Umbilical cord (tissue), 2 donors: ENCODE measurements around the gene ZNF280A. TPM values are rescaled to one million over a fixed set of nuclear protein-coding genes. Genes with fewer than 3 reads are reported as not detected.
"Not testable (repeated sequence)": the region's sequence is repeated elsewhere in the genome, so short reads cannot be mapped to it uniquely, and the experiment has no call there.

Source experiments
- DNase-seq: peaks from one replicate; pipeline ENCODE4 v3.0.0-alpha.2; 2015; ENCODE audit warnings: low spot score
- total RNA-seq: library from RNA; depleted of rRNA; stranded (reverse); fragments of >200 nt; gene quantifications from one replicate; pipeline ENCODE4 v1.2.3, GENCODE V29; 2014; ENCODE audit warnings: low replicate concordance; ENCODE audit not compliant: insufficient read depth

Gene ZNF280A
- total RNA-seq, 1 donor from 2014 or later = 2.4 TPM

GRCh38 chr22:22468794-22469469 lies 51.1 kb downstream of the ZNF280A start:
- not testable (repeated sequence) for DNase-seq

- no peak for DNase-seq
Measured at GRCh38 chr22:22467112-22467511, 53.0 kb downstream of the ZNF280A start.

DNA sequence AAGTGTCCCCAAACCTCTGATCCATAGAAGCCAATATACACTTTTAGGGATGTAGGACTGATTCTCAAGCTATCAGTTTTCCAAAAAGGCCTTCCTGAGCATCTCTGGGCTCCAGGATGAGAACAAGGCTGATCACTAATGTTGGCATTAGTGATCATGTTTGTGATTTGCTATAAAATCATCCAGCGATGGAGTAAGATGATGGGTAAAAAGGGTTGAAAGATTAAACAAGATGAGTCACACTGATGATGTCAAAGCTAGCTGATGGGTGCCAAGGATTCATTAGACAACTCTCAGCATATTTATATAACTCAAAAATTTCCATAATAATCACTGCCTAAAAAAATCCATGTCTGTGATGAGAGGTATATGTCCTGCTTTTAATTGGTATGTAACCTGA lies 54.3 kb downstream of the ZNF280A start:
- DNase-seq = no peak

DNA sequence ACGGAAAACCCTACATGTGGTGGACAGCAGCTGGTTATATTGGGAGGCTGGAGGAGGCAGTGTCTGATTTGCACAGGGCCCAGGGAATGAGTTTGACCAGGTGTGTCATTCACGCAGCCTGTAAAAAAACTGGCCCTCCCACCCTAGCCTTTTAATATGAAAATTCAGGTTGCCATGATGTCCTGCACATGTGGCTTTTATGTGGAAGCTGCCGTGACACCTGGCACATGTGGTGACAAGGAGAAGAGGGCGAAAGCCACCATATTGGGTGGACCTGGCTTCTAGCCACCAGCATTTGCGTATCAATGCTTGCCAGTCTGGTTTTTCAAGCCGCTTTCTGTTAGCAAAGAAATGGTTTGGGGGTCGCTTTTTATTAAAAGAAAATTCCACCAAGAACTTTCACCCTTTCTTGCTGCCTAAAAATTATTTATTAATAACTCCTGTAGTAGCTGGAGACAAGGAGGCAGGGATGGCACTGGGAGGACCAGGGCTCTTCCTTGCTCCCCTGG lies 54.9 kb downstream of the ZNF280A start:
- DNase-seq = no peak

DNA sequence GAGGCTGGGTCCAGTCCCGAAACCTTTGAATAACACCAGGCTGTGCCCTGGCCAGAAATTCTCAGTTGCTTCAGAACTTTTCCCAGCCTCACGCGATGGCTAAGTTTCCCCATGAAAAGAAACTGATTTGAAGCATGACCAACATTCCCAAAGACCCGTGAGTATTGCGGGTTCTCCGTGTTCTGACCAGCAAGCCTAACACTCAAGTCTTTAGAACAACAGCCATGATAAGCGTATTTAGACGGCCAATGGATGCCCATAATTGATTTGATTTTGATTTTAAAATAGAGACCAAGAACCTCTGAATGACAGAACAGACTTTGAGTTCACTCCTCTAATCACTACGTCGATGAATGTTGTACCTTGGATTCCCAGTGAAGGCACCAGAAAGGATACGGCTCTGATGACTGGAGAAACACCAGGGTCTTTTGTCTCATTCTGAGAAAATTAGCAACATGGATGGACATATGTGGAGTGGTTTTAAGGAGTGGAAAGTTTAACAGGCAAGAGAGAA lies 55.5 kb downstream of the ZNF280A start:
- DNase-seq = no peak

DNA sequence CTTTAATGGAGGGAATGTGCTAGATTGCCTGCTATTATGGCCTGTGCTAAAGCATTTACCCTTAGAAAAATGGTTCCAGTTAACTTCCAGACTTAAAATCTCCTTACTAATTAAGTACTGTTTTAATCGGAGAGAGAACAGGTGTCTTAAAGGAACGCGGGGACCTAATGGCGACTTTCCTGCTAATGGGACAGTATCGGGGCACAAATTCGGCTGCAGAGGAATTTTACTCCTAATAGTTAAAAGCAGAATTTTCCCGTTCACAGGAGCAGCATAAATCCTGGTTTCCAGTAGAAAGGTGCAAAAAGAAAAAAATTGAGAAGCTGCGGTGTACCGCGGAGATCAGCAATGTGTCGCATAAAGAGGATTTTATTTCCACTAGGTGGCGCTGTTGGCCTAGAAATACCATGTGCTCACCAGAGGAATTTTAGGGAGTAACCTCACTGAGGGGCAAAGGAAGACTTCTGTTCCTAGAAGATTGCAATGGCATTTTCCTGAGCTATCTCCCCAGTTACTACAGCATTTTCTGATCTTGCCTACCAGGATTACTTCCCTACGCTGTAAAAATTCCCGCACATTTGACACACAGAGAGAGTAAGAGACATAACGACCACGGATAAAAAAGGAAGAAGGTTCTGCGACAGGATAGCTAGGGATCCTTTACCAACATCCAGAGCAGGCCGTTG lies 56.1 kb downstream of the ZNF280A start:
- peak; percentile 63 for DNase-seq

Other genes with a start within 250 kb of the ZNF280A start
- 1.9 TPM for gene ZNF280B, start 11.5 kb downstream of the ZNF280A start, total RNA-seq
- gene PRAME, start 39.0 kb upstream of the ZNF280A start, total RNA-seq = 0.96 TPM
- gene GGTLC2, start 124.3 kb upstream of the ZNF280A start, total RNA-seq = not detected